GM21825 (cell line): ENCODE data around the gene GRP.
"Not testable (repeated sequence)": the region's sequence is repeated elsewhere in the genome, so short reads cannot be mapped to it uniquely, and the experiment has no call there.

Experiments
- ATAC-seq: cut with Tn5 transposase; IDR thresholded peaks from one replicate; pipeline ENCODE4 v1.9.1; 2021; ENCODE audit warnings: mild to moderate bottlenecking, moderate library complexity; ENCODE audit not compliant: unreplicated experiment

Gene GRP

DNA sequence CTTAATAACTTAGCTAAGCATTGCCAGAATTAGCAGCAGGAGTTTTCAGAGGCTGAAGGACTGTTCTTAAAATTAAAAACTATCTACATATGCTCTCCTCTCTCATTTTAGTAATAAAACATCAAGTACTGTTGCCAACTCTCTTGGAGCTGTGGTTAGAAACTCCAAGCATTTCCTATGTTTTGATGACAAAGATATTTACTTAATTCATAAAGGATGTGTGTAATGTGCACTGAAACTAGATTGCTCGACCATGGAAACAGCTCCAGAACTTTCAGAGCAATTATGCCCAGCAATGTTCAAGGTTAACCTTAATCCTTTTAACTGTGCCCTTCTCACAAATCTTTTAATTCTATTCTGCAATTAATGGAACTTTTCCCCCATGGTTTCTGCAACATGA lies 8.4 kb downstream of the GRP start:
- ATAC-seq, result no peak

DNA sequence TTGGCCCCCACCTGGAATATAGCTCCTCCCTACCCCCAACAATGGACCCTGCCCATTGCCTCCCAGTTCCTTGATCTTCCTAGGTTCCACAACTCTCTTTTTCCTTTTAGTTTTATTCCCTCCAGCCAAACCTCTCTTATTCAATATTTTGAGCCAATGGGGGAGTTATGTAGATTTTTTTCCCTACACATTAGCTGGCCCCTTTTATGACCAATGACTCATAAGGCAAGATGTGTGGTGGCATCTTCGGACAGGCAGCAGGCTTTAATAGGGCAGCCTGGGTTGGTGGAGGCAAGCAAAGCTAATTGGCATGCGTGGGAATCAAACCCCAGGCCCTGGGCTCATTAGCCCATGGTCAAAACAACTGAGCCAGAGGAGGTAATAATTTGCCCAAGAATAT lies 9.2 kb downstream of the GRP start:
- ATAC-seq, result no peak

DNA sequence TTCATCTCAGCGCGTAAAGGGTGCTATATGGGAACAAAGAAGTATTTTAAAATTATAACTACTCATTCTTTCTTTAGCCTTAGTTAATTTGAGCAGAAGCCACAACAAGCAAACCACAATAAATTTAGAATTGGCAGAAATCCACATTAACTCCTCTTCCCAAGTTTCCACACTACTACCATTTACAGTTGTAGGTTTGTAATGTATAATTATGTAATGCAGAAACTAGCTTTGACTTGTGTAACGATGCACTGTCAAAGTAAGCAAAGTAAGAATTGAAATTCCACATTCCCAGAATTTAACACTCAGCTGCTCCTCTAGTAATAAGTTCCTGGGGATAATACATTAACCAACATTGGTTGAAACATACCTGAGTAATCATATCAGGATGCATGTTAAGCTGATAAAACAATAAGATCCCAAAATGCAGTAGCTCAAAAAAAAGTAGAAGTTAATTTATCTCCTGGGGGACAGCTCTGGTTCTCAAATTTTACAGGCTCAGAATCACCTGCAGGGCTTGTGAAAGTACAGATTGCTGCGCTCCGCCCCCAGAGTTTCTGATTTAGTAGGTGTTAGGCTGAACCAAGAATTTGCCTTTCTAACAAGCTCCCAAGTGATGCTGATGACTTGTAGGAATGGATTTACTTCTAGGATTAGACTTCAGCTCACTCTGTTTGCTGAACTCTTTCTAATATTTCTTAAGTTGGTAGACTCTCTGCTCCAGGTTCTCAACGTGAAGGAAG lies 9.9 kb downstream of the GRP start:
- no peak for ATAC-seq

DNA sequence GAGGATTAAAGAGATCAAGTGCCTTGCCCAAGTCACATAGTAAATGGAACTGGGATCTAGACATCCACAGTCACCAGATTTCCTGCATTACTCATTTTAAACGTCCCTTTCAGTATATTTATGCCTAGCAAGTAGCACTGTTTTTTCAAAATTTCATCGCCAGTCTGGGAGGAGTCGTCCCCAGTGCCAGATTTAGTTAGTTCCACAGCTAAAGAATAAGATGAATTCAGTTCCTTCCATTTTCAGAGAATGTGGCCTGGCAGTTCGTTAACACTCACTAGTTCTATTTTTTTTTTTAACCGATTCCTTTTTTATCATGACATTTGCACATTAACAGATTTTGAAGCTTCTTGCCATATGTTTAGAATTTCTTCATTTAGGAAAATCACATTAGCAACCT lies 11.2 kb downstream of the GRP start:
- no peak for ATAC-seq

DNA sequence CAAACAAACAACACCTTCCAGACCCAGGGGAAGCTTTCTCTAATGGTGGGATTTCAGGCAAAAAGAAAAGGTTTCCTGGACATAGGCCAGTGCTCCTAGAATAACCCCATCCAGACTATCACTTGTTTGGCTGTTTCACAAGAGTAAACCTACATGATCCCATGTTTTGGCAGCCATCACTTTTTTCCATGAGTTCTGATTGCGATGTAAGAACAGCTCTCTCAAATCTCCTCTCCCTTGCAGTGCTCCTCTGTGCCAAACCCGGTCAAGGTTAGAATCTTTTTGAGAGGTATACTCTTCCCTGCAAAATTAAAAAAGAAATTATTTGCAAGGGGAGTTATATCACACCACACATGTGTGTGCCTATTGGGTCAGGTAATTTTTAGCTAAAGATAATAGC lies 11.9 kb downstream of the GRP start:
- ATAC-seq, result no peak

DNA sequence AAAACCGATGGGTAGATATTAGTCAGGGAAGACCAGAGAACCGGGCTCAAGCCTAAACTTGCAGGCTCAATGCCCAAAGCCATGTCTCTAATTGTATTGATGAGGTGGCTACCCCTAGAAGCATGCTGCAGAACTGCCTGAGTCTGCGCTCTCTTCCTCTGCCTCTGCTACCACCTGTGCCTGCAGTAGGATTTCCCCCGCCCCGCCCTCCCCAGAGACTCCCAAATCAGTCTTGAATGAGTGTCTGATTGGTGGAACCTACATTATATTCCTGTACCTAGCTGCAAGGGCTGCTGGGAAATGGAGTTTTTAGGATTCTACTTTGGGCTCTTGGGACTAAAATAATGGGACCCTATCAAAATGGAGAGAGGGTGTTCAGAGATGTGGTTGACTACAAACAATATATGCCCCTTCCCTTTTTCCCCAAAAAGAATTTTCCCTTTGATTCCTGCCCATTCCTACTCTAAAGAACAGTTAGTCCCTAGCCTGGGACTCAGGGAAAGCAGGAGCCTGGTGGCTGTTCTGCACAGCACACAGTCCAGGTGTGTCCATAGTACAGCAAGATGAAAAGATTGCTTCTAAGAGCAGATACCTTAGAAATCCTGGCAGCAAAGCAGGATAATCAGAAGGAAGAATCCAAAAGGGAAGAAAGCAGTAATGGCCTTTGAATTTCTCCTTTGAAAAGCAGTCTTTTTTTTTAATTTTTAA lies 12.5 kb downstream of the GRP start:
- no peak for ATAC-seq

DNA sequence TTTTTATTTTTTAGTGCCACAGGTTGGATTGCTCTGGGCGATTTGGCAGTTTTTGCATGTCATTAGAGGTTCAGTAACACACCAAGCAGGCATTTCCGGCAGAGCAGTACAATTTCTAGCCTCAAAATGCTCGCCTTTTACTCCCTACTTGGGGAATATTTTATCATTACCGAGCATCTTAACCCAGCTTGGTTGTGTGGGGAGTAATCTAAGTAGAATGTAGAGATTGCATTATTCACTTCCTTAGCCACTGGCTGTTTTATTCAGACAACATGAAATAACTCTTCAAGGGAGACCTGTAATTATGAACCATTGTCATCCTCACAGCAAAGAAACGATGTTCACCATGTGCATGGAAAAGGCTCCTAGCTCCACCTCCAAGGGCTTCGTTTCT lies 13.1 kb downstream of the GRP start:
- ATAC-seq, result no peak

DNA sequence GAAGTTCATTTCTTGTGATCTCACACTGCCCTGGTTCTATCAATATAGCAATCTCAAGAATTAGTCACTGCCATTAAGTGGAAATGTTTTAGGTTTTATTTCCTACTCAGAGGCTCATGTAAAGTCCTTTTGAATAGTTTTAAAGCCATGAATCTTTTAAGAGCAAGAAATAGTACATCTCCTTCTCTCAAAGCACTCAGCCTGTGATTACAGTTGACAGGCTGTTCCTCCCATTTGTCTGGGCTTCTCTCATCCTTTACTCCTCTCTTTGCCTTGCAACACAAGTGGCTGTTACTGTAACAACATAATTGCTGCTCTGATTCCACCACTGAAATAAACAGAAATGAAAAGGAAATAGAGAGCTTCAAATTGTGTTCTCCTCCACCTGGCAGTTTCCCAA lies 18.4 kb downstream of the GRP start:
- ATAC-seq, result no peak

DNA sequence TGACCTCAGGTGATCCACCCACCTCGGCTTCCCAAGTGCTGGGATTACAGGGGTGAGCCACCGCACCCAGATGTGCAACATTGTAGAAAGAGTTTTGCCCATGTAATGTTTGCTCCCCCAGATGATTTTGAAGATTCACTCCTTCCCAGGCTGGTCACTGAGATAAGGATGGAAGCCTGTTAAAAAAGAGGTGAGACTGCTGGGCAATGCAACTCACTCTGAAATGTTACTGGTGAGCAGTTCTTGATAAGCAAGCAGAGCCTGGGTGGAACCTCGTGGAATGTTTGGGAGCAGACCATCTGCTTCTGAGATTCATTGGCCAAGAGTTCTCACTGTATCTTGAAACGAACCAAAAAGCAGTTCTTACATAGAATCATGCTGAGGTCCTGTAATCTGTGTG lies 19.7 kb downstream of the GRP start:
- no peak for ATAC-seq

DNA sequence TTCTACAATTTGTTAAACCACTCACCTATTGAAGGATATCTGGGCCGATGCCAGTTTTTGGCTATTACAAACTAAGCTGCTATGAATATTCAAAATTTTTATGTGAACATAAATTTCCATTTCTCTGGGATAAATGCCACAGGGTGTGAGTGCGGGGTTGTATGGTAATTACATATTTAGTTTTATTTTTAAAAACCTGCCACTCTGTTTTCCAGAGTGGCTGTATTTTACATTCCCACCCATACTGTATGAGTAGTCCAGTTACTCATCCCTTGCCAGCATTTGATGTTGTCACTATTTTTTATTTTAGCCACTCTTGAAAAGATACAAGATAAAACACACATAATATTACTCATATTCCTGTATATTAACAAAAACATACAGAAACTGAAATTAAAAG lies 22.9 kb downstream of the GRP start:
- no peak for ATAC-seq

DNA sequence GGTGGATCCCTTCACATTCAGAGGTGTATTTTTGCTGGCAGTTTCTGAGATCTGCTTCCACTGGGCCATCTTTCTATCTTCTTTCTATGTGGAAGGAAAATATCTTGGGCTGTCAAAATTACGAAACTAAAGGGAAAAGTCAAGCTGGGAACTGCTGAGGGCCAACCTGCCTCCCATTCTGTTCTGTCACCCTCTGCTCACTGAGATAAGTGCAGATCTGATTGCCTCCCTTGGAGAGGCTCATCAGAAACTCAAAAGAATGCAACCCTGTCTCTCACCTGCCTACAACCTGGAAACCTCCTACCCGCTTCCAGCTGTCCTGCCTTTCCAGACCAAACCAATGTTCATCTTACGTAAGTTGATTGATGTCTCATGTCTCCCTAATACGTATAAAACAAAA lies 26.8 kb downstream of the GRP start:
- ATAC-seq, result no peak

DNA sequence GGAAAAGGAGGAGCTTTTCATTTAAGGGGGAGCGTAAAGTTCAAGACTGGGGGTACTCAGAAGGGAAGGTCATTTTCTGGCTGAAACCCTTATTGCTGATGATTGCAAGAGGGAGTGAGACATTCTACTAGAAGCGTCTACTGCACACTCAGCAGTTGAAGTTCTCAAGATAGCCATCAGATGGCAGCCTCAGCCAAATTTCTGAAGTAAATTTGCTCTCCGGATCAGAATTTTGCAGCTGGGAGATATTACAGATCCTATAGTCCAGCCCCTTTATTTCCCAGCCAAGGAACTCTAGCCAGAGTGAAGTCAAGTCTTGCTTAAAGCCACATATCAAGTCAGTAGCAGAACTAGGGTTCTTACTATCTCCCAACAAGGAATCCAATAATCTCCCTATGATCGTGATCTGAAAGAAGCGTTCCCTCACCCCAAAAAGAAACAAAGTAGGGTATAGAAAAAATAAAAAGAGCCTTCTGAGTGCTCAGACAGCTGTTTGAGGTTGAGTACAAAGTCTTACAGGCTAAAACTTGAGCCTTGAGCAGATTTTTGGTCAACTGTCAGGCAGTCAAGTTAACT lies 29.3 kb downstream of the GRP start:
- no peak for ATAC-seq

DNA sequence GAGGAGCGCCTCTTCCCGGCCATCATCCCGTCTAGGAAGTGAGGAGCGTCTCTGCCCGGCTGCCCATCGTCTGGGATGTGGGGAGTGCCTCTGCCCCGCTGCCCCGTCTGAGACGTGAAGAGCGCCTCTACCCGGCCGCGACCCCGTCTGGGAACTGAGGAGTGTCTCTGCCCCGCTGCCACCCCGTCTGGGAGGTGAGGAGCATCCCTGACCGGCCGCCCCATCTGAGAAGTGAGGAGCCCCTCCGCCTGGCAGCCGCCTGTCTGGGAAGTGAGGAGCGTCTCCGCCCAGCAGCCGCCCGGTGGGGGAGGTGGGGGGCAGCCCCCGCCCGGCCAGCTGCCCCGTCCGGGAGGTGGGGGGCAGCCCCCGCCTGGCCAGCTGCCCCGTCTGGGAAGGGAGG lies 35.5 kb downstream of the GRP start:
- ATAC-seq, result not testable (repeated sequence)

DNA sequence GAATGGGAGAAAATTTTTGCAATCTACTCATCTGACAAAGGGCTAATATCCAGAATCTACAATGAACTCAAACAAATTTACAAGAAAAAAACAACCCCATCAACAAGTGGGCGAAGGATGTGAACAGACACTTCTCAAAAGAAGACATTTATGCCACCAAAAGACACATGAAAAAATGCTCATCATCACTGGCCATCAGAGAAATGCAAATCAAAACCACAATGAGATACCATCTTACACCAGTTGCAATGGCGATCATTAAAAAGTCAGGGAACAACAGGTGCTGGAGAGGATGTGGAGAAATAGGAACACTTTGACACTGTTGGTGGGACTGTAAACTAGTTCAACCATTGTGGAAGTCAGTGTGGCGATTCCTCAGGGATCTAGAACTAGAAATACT lies 41.9 kb downstream of the GRP start:
- ATAC-seq, result not testable (repeated sequence)

DNA sequence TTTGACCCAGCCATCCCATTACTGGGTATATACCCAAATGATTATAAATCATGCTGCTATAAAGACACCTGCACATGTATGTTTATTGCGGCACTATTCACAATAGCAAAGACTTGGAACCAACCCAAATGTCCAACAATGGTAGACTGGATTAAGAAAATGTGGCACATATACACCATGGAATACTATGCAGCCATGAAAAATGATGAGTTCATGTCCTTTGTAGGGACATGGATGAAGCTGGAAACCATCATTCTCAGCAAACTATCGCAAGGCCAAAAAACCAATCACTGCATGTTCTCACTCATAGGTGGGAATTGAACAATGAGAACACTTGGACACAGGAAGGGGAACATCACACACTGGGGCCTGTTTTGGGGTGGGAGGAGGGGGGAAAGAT lies 42.3 kb downstream of the GRP start:
- not testable (repeated sequence) for ATAC-seq

DNA sequence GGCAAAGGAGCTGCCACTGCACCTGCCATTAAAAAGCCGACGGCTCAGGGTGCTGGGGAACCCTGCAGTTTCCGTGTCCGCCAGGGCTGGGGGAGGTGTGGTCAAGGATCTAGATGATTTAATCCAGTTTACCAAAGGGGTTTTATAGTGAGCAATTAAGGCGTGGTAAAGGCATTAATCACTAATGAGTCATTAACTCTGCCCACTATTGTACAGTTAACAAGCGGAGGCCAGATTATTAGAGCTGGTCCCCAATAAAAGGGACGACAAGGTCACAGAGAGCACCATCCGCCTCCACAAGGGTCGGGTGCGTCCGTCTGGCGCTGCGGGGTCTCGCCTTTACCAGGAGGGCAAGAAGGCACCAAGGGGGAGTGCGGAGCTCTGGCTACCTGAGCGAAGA lies 43.7 kb downstream of the GRP start:
- no peak for ATAC-seq

DNA sequence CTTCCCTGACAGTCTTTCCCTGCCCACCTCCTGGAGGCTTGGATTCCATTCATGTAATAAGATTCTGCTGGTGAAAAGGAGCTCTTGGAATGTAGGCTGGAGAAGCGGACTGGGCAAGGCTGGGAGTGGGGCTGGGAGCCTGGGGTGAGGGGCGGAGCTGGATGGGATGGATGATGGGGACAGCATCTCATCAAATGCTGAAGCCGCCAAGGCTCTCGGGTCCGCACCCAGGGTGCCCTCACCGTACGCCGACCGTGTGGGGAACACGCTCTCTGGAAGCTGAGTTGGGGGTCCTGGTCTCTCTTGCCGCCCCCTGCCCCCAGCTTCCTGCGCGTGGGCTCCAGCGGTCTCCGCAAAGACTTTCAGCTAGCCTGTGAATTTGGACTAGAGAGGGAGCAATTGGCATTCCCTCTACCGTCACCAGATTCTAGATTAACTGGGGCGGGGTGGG lies 44.2 kb downstream of the GRP start:
- ATAC-seq, result no peak

DNA sequence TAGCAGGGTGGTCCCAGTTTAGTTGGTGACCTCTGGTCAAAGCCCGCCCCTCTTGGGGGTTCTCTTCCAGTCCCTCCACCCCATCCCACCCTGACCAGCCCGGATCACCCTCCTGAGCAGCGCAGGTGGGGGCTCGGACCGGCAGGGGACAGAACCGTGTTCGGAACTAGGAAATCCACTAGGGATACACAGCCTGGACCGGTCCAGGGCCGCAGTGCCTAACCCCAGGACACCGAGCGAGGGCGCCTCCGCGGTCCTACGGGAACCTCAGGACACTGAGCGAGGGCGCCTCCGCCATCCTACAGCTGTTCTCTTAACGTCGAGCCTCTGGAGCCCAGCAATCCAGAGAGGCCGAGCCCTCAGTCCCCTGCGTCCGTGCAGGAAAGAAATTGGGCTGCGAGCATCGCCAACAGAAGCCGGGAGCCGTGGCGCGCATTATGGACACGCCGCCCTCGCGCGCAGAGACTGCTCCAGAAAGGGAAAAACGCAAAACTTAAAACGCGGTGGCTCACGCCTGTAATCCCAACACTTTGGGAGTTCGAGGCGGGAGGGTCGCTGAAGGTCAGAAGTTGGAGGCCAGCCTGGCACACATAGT lies 44.8 kb downstream of the GRP start:
- no peak for ATAC-seq

DNA sequence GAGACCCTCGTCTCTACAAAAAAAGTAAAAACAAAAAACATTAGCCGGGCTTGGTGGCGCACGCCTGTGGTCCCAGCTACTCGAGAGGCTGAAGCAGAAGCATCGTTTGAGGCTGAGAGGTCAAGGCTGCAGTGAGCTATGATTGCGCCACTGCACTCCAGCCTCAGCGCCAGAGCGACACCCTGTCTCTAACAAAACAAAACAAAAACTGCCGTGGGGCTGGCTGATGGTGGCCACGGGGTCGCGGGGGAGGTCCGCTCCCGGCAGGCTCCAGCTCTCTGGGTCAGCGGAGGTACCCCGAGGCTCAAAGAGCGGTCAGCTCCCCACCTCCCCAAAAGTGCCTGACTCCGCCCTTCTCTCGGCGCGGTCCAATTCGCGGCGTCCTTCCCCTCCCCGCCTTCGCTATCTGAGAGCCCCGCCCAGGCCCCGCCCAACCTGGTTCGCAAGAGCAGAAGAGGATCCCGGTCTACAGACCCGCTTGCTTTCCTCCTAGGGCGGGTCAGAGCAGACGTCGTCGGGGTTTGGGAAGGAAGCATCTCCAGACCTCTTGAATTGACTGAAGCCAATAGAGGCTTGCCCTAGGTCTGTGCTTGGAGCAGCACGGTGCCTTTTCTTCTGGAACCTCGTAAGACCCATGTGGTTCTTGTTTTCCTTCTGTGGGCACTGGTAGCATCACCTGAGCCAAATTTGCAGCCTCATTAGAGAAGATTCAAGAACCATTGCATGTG lies 45.5 kb downstream of the GRP start:
- ATAC-seq, result no peak

DNA sequence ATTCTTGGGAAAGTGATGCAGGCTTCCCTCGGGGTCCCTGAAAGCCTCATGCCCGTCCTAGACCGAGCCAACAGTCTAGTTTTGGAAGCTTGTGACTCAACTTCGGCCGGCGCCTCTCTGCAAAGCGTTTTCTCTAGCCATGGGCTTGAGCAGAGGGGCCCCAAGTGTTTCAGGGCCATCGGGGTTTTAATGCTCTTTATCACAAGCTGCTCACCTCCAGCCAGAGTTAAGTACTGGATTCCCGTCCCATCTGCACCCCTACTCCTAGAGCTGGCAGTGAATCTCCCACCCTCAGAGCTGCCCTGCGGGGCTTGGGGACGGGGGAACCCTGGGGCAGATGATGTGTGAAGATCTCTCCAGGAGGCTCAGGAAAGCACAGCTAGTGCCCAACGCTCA lies 46.0 kb downstream of the GRP start:
- no peak for ATAC-seq

DNA sequence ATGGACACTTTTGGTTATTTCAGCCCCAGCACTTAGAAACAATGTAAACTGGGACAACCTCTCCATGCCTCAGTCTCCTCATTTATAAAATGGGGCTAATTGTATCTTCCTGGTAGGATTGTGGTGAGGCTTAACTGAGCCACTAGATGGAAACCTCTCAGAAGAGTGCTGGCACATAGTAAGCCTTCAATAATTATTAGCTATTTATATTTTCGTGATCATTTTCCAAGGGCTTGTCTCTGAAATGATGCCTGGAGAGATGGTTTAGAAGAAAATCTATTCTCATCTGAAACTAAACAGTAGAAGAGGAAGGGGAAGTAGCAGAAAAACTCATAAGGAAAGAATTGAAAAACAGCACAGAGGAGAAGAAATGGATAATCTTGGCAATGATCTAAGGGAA lies 46.5 kb downstream of the GRP start:
- ATAC-seq, result no peak
